ENCODE data around the gene UGT1A4. TPM values are rescaled to one million over a fixed set of nuclear protein-coding genes. Genes with fewer than 3 reads are reported as not detected.

The UGT1A4 gene
- polyA plus RNA-seq, 1 experiment, result not detected

- no peak for TF ChIP-seq CTCF (IDR thresholded peaks at IDR 0.05; ENCODE audit: insufficient read depth, low read depth, low read length)
- ChIA-PET CTCF (no interaction called here), POLR2A (no interaction called here)
- no peaks in the 10 kb centered on the region for H3K36me3 ChIP-seq (ENCODE audit: control insufficient read depth, insufficient read depth, low read length)
- no peaks in the 10 kb centered on the region for H3K27me3 ChIP-seq (ENCODE audit: control insufficient read depth, insufficient read depth, low read length)
- no peak within 1 kb of the TSS for H3K4me3 ChIP-seq (ENCODE audit: low read depth, low read length)
- DNase-seq (ENCODE audit: low read depth), result no peak
Measured at GRCh38 chr2:233778030-233778429, 59.5 kb downstream of the UGT1A4 start, which contains the start of gene MROH2A. Gene MROH2A (plus strand): TSS chr2:233778330. CDS start chr2:233779359, 1,029 bp downstream.

- H3K27me3 ChIP-seq (ENCODE audit: control insufficient read depth, insufficient read depth, low read length), result no peaks in the 10 kb centered on the region
- no peak overlapping the region for H3K4me3 ChIP-seq (ENCODE audit: low read depth, low read length)
- CTCF ChIA-PET, result no interaction called here
- no peak for DNase-seq (ENCODE audit: low read depth)
- H3K36me3 ChIP-seq (ENCODE audit: control insufficient read depth, insufficient read depth, low read length), result no peaks in the 10 kb centered on the region
- POLR2A ChIA-PET, result no interaction called here
- no peak for TF ChIP-seq CTCF (IDR thresholded peaks at IDR 0.05; ENCODE audit: insufficient read depth, low read depth, low read length)
Measured at GRCh38 chr2:233779722-233780121, 61.2 kb downstream of the UGT1A4 start.

GRCh38 chr2:233780771-233781170 is 62.2 kb downstream of the UGT1A4 start:
- H3K36me3 ChIP-seq (ENCODE audit: control insufficient read depth, insufficient read depth, low read length), result no peaks in the 10 kb centered on the region
- ChIA-PET POLR2A (no interaction called here), CTCF (no interaction called here)
- H3K27me3 ChIP-seq (ENCODE audit: control insufficient read depth, insufficient read depth, low read length), result no peaks in the 10 kb centered on the region
- DNase-seq (ENCODE audit: low read depth), result no peak
- no peak overlapping the region for H3K4me3 ChIP-seq (ENCODE audit: low read depth, low read length)
- TF ChIP-seq CTCF (IDR thresholded peaks at IDR 0.05; ENCODE audit: insufficient read depth, low read depth, low read length), result no peak

- Histone ChIP-seq H3K4me3 (ENCODE audit: low read depth, low read length) (no peak overlapping the region), H3K36me3 (ENCODE audit: control insufficient read depth, insufficient read depth, low read length) (no peaks in the 10 kb centered on the region), H3K27me3 (ENCODE audit: control insufficient read depth, insufficient read depth, low read length) (no peaks in the 10 kb centered on the region)
- CTCF ChIA-PET, result no interaction called here
- POLR2A ChIA-PET, result no interaction called here
- DNase-seq (ENCODE audit: low read depth), result no peak
- TF ChIP-seq CTCF (IDR thresholded peaks at IDR 0.05; ENCODE audit: insufficient read depth, low read depth, low read length), result no peak
Measured at GRCh38 chr2:233789554-233789953, 71.0 kb downstream of the UGT1A4 start.

GRCh38 chr2:233791151-233791882 is 72.8 kb downstream of the UGT1A4 start:
- TF ChIP-seq CTCF (IDR thresholded peaks at IDR 0.05; ENCODE audit: insufficient read depth, low read depth, low read length), result no peak
- Histone ChIP-seq H3K36me3 (ENCODE audit: control insufficient read depth, insufficient read depth, low read length) (no peaks in the 10 kb centered on the region), H3K4me3 (ENCODE audit: low read depth, low read length) (no peak overlapping the region), H3K27me3 (ENCODE audit: control insufficient read depth, insufficient read depth, low read length) (no peaks in the 10 kb centered on the region)
- CTCF ChIA-PET, result no interaction called here
- DNase-seq (ENCODE audit: low read depth), result no peak
- POLR2A ChIA-PET, result no interaction called here
